Small intestine (tissue), 7 donors: ENCODE data around the gene NUB1. TPM values are rescaled to one million over a fixed set of nuclear protein-coding genes. Genes with fewer than 3 reads are reported as not detected.

Experiments used
- DNase-seq, 2 donors: peaks; one replicate each; pipeline versions ENCODE4 v3.0.0 to v3.0.0-alpha.2; 2013
- FAIRE-seq: peaks from 2 replicates; lab custom pipeline; 2012; peaks lifted over from hg19 to GRCh38; lab: Jason Lieb, UNC
- H3K27ac ChIP-seq, 3 donors: one replicate each; pipeline ENCODE4 v1.5.1; 2013; ENCODE audit warnings: low read length in 2 of 3, mild to moderate bottlenecking in 2 of 3, control low read depth in 1 of 3, inconsistent platforms in 1 of 3, low read depth in 1 of 3, moderate library complexity in 1 of 3
- H3K27me3 ChIP-seq, 3 donors: one replicate each; pipeline ENCODE4 v1.6.1; 2013; ENCODE audit warnings: low read length in 3 of 3, inconsistent platforms in 1 of 3; ENCODE audit not compliant: control insufficient read depth in 3 of 3, insufficient read depth in 3 of 3
- H3K36me3 ChIP-seq, 3 donors: one replicate each; pipeline ENCODE4 v1.6.1; 2013; ENCODE audit warnings: low read length in 3 of 3, inconsistent platforms in 1 of 3, low read depth in 1 of 3, mild to moderate bottlenecking in 1 of 3, moderate library complexity in 1 of 3; ENCODE audit not compliant: control insufficient read depth in 3 of 3, insufficient read depth in 2 of 3
- H3K4me1 ChIP-seq, 3 donors: one replicate each; pipeline ENCODE4 v1.6.1; 2013; ENCODE audit warnings: low read length in 2 of 3, inconsistent platforms in 1 of 3, low read depth in 1 of 3, mild to moderate bottlenecking in 1 of 3, moderate library complexity in 1 of 3; ENCODE audit not compliant: control insufficient read depth in 3 of 3, insufficient read depth in 2 of 3
- H3K4me3 ChIP-seq, 3 donors: one replicate each; pipeline ENCODE4 v1.5.1; 2013; ENCODE audit warnings: low read length in 3 of 3, control low read depth in 1 of 3, inconsistent platforms in 1 of 3, low read depth in 1 of 3, mild to moderate bottlenecking in 1 of 3, moderate library complexity in 1 of 3
- H3K9me3 ChIP-seq, 2 donors: one replicate each; pipeline ENCODE4 v1.6.1; 2013; ENCODE audit warnings: low read depth in 1 of 2, low read length in 1 of 2; ENCODE audit not compliant: control insufficient read depth in 2 of 2, insufficient read depth in 1 of 2
- WGBS, 3 donors: extraction: QIAGEN DNeasy Blood & Tissue Kit; methylation state at CpG; one replicate each; pipeline ENCODE4 v1.1.7; 2013; 5-methylcytosine and 5-hydroxymethylcytosine counted together
- polyA plus RNA-seq, 4 donors: library from polyadenylated mRNA; stranded (reverse) in 3 of 4; unstranded in 1 of 4; fragments of 200-250 nt in 3 of 4; fragments of 120-200 nt in 1 of 4; gene quantifications; one replicate each; pipeline versions ENCODE4 v1.2.1 to v1.2.3, GENCODE V29; 2013
- donor health status: healthy with polysubstance abuse.
- donor health status: control.
- donor health status: control.
- donor health status: Bipolar disorder and iron deficiency.
- donor health status: healthy.

The NUB1 gene
- polyA plus RNA-seq, 4 donors, result 37.4 to 70.8 (median 56.7) TPM

DNA sequence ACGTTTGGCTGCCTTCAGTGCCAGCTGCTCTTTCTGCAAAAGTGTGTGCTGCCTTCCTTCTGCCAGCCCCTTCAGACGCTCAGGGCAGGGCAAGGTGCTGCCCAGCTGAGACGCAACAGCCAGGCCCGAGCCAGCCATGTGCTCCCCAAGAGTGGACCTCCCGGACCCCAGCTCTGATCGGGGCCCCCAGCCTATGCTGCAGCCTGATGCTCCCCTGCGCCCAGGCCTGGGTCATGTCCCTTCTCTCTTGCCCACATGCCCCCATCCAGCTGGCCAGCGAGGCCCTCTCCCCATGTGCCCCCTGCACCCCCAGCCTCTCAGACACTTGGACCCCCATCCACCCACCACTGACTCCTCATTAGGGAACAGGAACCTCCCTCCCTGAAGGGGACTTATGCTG is 50.4 kb downstream of the NUB1 start:
- H3K9me3 ChIP-seq, result no peaks in the 10 kb centered on the region
- no peaks in the 10 kb centered on the region for H3K27me3 ChIP-seq
- H3K4me1 ChIP-seq, result no peaks in the 10 kb centered on the region
- H3K4me3 ChIP-seq, result no peak overlapping the region
- peaks cover 0 to 2% (median 0%) of the 10 kb centered on the region in 3 donors for H3K36me3 ChIP-seq
- FAIRE-seq (no peak), DNase-seq (no peak)
- 58 to 81% (median 77%) methylated on average over 8 of the region's 8 CpGs for WGBS, 3 donors
- H3K27ac ChIP-seq, result no peak overlapping the region

GRCh38 chr7:151392426-151392825 is 50.8 kb downstream of the NUB1 start:
- Histone ChIP-seq H3K4me1 (no peaks in the 10 kb centered on the region), H3K36me3 (peaks cover 0 to 2% (median 0%) of the 10 kb centered on the region in 3 donors), H3K9me3 (peaks cover 0 to under 1% of the 10 kb centered on the region in 2 donors), H3K27ac (no peak overlapping the region), H3K4me3 (no peak overlapping the region), H3K27me3 (no peaks in the 10 kb centered on the region)
- WGBS, 3 donors, result 72 to 87% (median 78%) methylated on average over 13 of the region's 13 CpGs
- DNase-seq (no peak), FAIRE-seq (no peak)

GRCh38 chr7:151393031-151393977 is 51.7 kb downstream of the NUB1 start:
- WGBS, 3 donors, result 60 to 80% (median 69%) methylated on average over 31 of the region's 31 CpGs
- Histone ChIP-seq H3K36me3 (peaks cover 0 to 2% (median 0%) of the 10 kb centered on the region in 3 donors), H3K4me3 (no peak overlapping the region), H3K27me3 (no peaks in the 10 kb centered on the region), H3K9me3 (peaks cover 1 to 4% of the 10 kb centered on the region in 2 donors), H3K4me1 (no peaks in the 10 kb centered on the region), H3K27ac (no peak overlapping the region)
- FAIRE-seq, result no peak
- DNase-seq, result no peak

- H3K36me3 ChIP-seq, result peaks cover 0 to 6% (median 0%) of the 10 kb centered on the region in 3 donors
- WGBS, 3 donors, result 79 to 89% (median 85%) methylated on average over 35 of the region's 35 CpGs
- no peak overlapping the region for H3K27ac ChIP-seq
- no peak for FAIRE-seq
- no peaks in the 10 kb centered on the region for H3K27me3 ChIP-seq
- peaks cover 1 to 4% of the 10 kb centered on the region in 2 donors for H3K9me3 ChIP-seq
- DNase-seq, result no peak
- H3K4me1 ChIP-seq, result peaks cover 0 to 2% (median 0%) of the 10 kb centered on the region in 3 donors
- no peak overlapping the region for H3K4me3 ChIP-seq
These were observed 52.7 kb downstream of the NUB1 start for GRCh38 chr7:151394076-151395035.

- Histone ChIP-seq H3K36me3 (peaks cover 0 to 6% (median 0%) of the 10 kb centered on the region in 3 donors), H3K9me3 (peaks cover 1 to 4% of the 10 kb centered on the region in 2 donors), H3K27ac (no peak overlapping the region), H3K4me1 (peaks cover 0 to 6% (median 0%) of the 10 kb centered on the region in 3 donors), H3K27me3 (no peaks in the 10 kb centered on the region), H3K4me3 (no peak overlapping the region)
- 68 to 86% (median 75%) methylated on average over 13 of the region's 13 CpGs for WGBS, 3 donors
- DNase-seq, result no peak
- FAIRE-seq, result no peak
These were observed 53.4 kb downstream of the NUB1 start for GRCh38 chr7:151395036-151395367.

DNA sequence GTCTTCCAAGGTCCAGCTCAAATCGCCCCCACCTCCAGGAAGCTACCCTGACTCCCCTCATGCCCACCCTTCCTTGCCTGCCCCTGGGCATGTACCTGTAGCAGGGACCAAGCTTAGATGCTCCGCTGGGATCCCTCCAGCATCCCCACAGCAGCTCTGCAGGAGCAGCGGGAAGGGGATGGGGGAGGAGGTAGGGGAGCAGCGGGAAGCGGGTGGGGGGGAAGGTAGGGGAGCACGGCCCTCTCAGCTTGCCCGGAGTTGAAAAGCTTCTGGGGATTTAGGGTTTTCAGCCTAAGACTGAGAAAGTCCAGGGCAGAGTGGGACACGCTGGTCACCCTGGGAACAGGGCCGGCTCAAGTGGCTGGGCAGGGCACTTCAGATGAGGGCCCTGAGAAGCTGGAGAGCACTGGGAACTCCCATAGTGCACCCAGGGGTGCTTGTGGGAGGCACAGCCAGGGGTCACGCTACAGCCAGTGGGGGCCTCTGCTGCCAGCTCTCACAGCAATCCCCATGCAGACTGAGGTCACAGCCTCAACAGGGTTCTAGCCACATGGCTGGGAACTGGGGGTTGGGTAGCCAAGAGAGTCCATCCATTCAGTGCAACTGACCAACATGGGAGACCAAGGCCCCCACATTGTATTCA is 54.8 kb downstream of the NUB1 start:
- H3K4me1 ChIP-seq, result peaks cover 0 to 6% (median 0%) of the 10 kb centered on the region in 3 donors
- H3K27me3 ChIP-seq, result peaks cover 0 to 2% (median 0%) of the 10 kb centered on the region in 3 donors
- no peak for DNase-seq
- FAIRE-seq, result no peak
- peaks cover 1 to 4% of the 10 kb centered on the region in 2 donors for H3K9me3 ChIP-seq
- peaks cover 0 to 6% (median 0%) of the 10 kb centered on the region in 3 donors for H3K36me3 ChIP-seq
- WGBS, 3 donors, result 90 to 92% (median 91%) methylated on average over 9 to 10 of the region's 10 CpGs
- H3K4me3 ChIP-seq, result no peak overlapping the region
- no peak overlapping the region for H3K27ac ChIP-seq

- H3K9me3 ChIP-seq, result peaks cover 1 to 4% of the 10 kb centered on the region in 2 donors
- DNase-seq (no peak), FAIRE-seq (no peak)
- no peak overlapping the region for H3K4me3 ChIP-seq
- peaks cover 0 to 6% (median 0%) of the 10 kb centered on the region in 3 donors for H3K4me1 ChIP-seq
- peaks cover 0 to 2% (median 0%) of the 10 kb centered on the region in 3 donors for H3K27me3 ChIP-seq
- H3K36me3 ChIP-seq, result peaks cover 0 to 6% (median 0%) of the 10 kb centered on the region in 3 donors
- 91 to 95% (median 92%) methylated on average over 13 of the region's 13 CpGs for WGBS, 3 donors
- no peak overlapping the region for H3K27ac ChIP-seq
These were observed 55.4 kb downstream of the NUB1 start for GRCh38 chr7:151397026-151397425.
